Hepatocyte (in vitro differentiated cells): ENCODE results near the gene LRRC3B. TPM values are rescaled to one million over a fixed set of nuclear protein-coding genes. Genes with fewer than 3 reads are reported as not detected.

Experiments used
- DNase-seq: peaks from one replicate; pipeline ENCODE4 v3.0.0-alpha.2; 2016; ENCODE audit warnings: low spot score
- H2AFZ ChIP-seq: fragments of 200-600 bp; sonication (generic); 2 replicates; pipeline ENCODE4 v1.6.0; 2016; ENCODE audit warnings: antibody characterized with exemption, mild to moderate bottlenecking
- H3K27ac ChIP-seq: fragments of 200-600 bp; sonication (generic); 2 replicates; pipeline ENCODE4 v1.5.1; 2016; ENCODE audit warnings: mild to moderate bottlenecking
- H3K27me3 ChIP-seq: fragments of 200-600 bp; sonication (generic); 2 replicates; pipeline ENCODE4 v1.6.1; 2016
- H3K36me3 ChIP-seq: fragments of 200-600 bp; sonication (generic); replicated peaks from 2 replicates; pipeline ENCODE4 v1.5.1; 2016; ENCODE audit warnings: low read depth; ENCODE audit not compliant: insufficient read depth
- H3K4me1 ChIP-seq: fragments of 200-600 bp; sonication (generic); 2 replicates; pipeline ENCODE4 v1.5.1; 2016; ENCODE audit warnings: mild to moderate bottlenecking, moderate library complexity; ENCODE audit not compliant: insufficient read depth
- H3K4me2 ChIP-seq: fragments of 200-600 bp; sonication (generic); 2 replicates; pipeline ENCODE4 v1.6.0; 2016
- H3K4me3 ChIP-seq: fragments of 200-600 bp; sonication (generic); 2 replicates; pipeline ENCODE4 v1.5.1; 2016; ENCODE audit warnings: mild to moderate bottlenecking
- H3K79me2 ChIP-seq: fragments of 200-600 bp; sonication (generic); 2 replicates; pipeline ENCODE4 v1.6.0; 2017; ENCODE audit warnings: mild to moderate bottlenecking
- H3K9me2 ChIP-seq: fragments of 200-600 bp; sonication (generic); replicated peaks from 2 replicates; pipeline ENCODE4 v1.6.0; 2017; ENCODE audit warnings: mild to moderate bottlenecking; ENCODE audit not compliant: insufficient read depth
- H3K9me3 ChIP-seq: fragments of 200-600 bp; sonication (generic); 2 replicates; pipeline ENCODE4 v1.5.1; 2016; ENCODE audit warnings: low read depth, mild to moderate bottlenecking
- H4K20me1 ChIP-seq: fragments of 200-600 bp; sonication (generic); 2 replicates; pipeline ENCODE4 v1.6.0; 2016; ENCODE audit warnings: mild to moderate bottlenecking; ENCODE audit not compliant: insufficient read depth, poor library complexity, severe bottlenecking
- CTCF ChIP-seq: fragments of 200-600 bp; sonication (generic); IDR thresholded peaks from 2 replicates; pipeline ENCODE4 v1.5.1; 2016; ENCODE audit warnings: antibody characterized with exemption, mild to moderate bottlenecking; ENCODE audit not compliant: poor library complexity
- EZH2 ChIP-seq: fragments of 200-600 bp; sonication (generic); IDR thresholded peaks from 2 replicates; pipeline ENCODE4 v1.6.1; 2016; ENCODE audit warnings: antibody characterized with exemption, mild to moderate bottlenecking, borderline replicate concordance
- EZH2phosphoT487 ChIP-seq: fragments of 200-600 bp; sonication (generic); IDR thresholded peaks from one replicate; pipeline ENCODE4 v1.6.1; 2018; ENCODE audit warnings: antibody characterized with exemption, mild to moderate bottlenecking, low read depth, moderate library complexity; ENCODE audit not compliant: unreplicated experiment, severe bottlenecking
- WGBS: methylation state at CpG from one replicate; pipeline ENCODE4 v1.1.6; 2016; ENCODE audit warnings: low lambda C conversion rate; ENCODE audit errors: missing lambda C conversion rate; 5-methylcytosine and 5-hydroxymethylcytosine counted together
- polyA plus RNA-seq: library from polyadenylated mRNA; unstranded; fragments of >200 nt; fragmentation: Nextera tagmentation; extraction: Ambion mirVana; gene quantifications from 2 replicates; pipeline ENCODE4 v1.2.1, GENCODE V29; 2016
- total RNA-seq: library from RNA; depleted of rRNA; stranded (reverse); fragments of >200 nt; gene quantifications from 2 replicates; pipeline ENCODE4 v1.2.3, GENCODE V29; 2014

LRRC3B gene
- total and polyA plus RNA-seq, 2 experiments from 2014 or later: 1.7 to 5.9 TPM

- no peak for TF ChIP-seq CTCF
- Histone ChIP-seq H2AFZ (no peak overlapping the region), H3K9me2 (no peaks in the 10 kb centered on the region), H4K20me1 (no peaks in the 10 kb centered on the region), H3K4me2 (no peak overlapping the region), H3K27me3 (no peaks in the 10 kb centered on the region), H3K79me2 (no peaks in the 10 kb centered on the region), H3K4me3 (no peak overlapping the region), H3K9me3 (no peaks in the 10 kb centered on the region), H3K27ac (no peak overlapping the region), H3K36me3 (no peaks in the 10 kb centered on the region), H3K4me1 (no peaks in the 10 kb centered on the region)
- WGBS: 67% methylated on average over 1 of the region's 1 CpG
- DNase-seq: no peak
These were observed 109.3 kb downstream of the LRRC3B start for GRCh38 chr3:26731843-26732242.

- TF ChIP-seq CTCF (no peak), EZH2phosphoT487 (no peak), EZH2 (no peak)
- Histone ChIP-seq H3K79me2 (no peaks in the 10 kb centered on the region), H3K27ac (no peak overlapping the region), H3K4me3 (no peak overlapping the region), H3K4me1 (no peaks in the 10 kb centered on the region), H3K9me2 (no peaks in the 10 kb centered on the region), H4K20me1 (no peaks in the 10 kb centered on the region), H3K9me3 (no peaks in the 10 kb centered on the region), H3K27me3 (no peaks in the 10 kb centered on the region), H3K36me3 (no peaks in the 10 kb centered on the region), H2AFZ (no peak overlapping the region), H3K4me2 (no peak overlapping the region)
- no peak for DNase-seq
- 85% methylated on average over 2 of the region's 2 CpGs for WGBS
These were observed 127.7 kb downstream of the LRRC3B start for GRCh38 chr3:26750263-26750662.

- Histone ChIP-seq H3K4me1 (no peaks in the 10 kb centered on the region), H2AFZ (no peak overlapping the region), H3K4me3 (no peak overlapping the region), H4K20me1 (no peaks in the 10 kb centered on the region), H3K4me2 (no peak overlapping the region), H3K9me3 (no peaks in the 10 kb centered on the region), H3K36me3 (no peaks in the 10 kb centered on the region), H3K79me2 (no peaks in the 10 kb centered on the region), H3K27ac (no peak overlapping the region), H3K9me2 (no peaks in the 10 kb centered on the region), H3K27me3 (no peaks in the 10 kb centered on the region)
- DNase-seq: no peak
- WGBS: 89% methylated on average over 2 of the region's 2 CpGs
- no peak for TF ChIP-seq CTCF
- no peak for TF ChIP-seq EZH2phosphoT487
- no peak for TF ChIP-seq EZH2
These were observed 129.9 kb downstream of the LRRC3B start for GRCh38 chr3:26752466-26752865.

GRCh38 chr3:26753095-26753494 lies 130.5 kb downstream of the LRRC3B start:
- H3K9me2 ChIP-seq: no peaks in the 10 kb centered on the region
- no peaks in the 10 kb centered on the region for H3K79me2 ChIP-seq
- H3K27me3 ChIP-seq: no peaks in the 10 kb centered on the region
- H3K4me1 ChIP-seq: no peaks in the 10 kb centered on the region
- no peak overlapping the region for H3K4me3 ChIP-seq
- H2AFZ ChIP-seq: no peak overlapping the region
- no peak for TF ChIP-seq CTCF
- TF ChIP-seq EZH2: no peak
- TF ChIP-seq EZH2phosphoT487: no peak
- no peaks in the 10 kb centered on the region for H3K36me3 ChIP-seq
- no peak overlapping the region for H3K27ac ChIP-seq
- no peak overlapping the region for H3K4me2 ChIP-seq
- H4K20me1 ChIP-seq: no peaks in the 10 kb centered on the region
- H3K9me3 ChIP-seq: no peaks in the 10 kb centered on the region
- no peak for DNase-seq
